Epithelial cell of proximal tubule (primary cell): Measurements from ENCODE around the gene PSMG1. TPM values are rescaled to one million over a fixed set of nuclear protein-coding genes. Genes with fewer than 3 reads are reported as not detected.

Experiments used
- DNase-seq: peaks from one replicate; pipeline ENCODE4 v3.0.0-alpha.2; 2011; ENCODE audit warnings: low read depth
- H3K4me3 ChIP-seq: 2 replicates; pipeline ENCODE4 v1.5.1; 2011; ENCODE audit warnings: low read depth, mild to moderate bottlenecking, low read length
- total RNA-seq: library from RNA; depleted of rRNA; stranded (reverse); fragments of >200 nt; gene quantifications from 2 replicates; pipeline ENCODE4 v1.2.3, GENCODE V29; 2015
- TF ChIP-seq, protein P1 (sequence below): conservative IDR thresholded peaks from 2 replicates; pipeline ENCODE4 v1.5.1; 2012; ENCODE audit warnings: low read depth, mild to moderate bottlenecking, low read length

PSMG1 gene
- total RNA-seq, 1 donor from 2014 or later = 47.1 TPM

DNA sequence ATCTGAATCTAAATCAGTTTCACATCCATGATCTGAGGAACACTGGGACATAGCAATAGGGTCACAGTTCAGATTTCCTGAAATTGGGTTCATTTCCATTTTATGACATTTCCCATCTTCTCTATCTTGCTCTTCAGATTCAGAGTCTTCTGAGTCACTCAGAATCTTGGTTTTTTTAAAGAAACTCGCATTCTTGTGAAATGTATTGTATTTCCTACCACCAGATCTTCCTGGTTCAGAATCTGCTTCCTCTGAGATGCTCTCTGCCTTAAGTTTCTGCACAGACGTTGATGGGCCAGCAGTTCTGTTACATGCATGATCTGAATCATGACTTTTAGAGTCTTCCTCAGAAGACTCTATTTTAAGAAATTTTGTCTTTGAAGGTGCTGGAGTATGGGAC lies 15.5 kb upstream of the PSMG1 start:
- no peak overlapping the region for H3K4me3 ChIP-seq
- DNase-seq = no peak
- TF ChIP-seq, protein P1, sequence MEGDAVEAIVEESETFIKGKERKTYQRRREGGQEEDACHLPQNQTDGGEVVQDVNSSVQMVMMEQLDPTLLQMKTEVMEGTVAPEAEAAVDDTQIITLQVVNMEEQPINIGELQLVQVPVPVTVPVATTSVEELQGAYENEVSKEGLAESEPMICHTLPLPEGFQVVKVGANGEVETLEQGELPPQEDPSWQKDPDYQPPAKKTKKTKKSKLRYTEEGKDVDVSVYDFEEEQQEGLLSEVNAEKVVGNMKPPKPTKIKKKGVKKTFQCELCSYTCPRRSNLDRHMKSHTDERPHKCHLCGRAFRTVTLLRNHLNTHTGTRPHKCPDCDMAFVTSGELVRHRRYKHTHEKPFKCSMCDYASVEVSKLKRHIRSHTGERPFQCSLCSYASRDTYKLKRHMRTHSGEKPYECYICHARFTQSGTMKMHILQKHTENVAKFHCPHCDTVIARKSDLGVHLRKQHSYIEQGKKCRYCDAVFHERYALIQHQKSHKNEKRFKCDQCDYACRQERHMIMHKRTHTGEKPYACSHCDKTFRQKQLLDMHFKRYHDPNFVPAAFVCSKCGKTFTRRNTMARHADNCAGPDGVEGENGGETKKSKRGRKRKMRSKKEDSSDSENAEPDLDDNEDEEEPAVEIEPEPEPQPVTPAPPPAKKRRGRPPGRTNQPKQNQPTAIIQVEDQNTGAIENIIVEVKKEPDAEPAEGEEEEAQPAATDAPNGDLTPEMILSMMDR = no peak

DNA sequence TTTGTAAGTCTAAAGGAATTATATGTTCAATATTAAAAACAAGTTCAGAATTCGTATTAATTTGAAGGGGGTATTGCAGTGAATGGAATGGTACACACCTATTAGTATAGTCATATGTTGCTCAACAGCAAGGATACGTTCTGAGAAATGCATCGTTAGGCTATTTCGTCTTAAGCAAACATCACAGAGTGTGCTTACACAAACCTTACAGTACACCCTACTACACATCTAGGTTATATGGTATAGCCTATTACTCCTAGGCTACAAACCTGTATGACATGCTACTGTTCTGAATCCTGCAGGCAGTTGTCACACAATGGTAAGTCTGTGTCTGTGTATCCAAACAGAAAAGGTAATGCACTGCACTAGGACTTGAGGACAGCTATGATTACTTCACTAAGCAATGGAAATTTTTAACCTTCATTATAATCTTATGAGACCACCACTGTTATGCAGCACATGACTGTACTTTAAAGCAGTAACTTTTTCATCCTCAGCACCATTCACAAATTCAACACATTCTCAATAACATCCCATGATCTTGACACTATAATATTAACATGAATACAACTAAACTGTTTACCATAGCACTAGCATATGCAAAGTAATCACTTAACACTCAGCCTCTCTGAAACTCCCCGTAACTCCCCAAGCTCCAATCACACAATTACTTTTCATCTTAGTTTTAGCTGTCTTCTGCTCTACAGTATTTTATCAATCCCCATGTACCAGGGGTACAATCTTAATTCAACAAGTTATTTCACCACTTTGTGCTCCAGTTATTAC lies 14.4 kb upstream of the PSMG1 start:
- TF ChIP-seq, protein P1 = no peak
- DNase-seq = no peak
- H3K4me3 ChIP-seq = no peak overlapping the region

DNA sequence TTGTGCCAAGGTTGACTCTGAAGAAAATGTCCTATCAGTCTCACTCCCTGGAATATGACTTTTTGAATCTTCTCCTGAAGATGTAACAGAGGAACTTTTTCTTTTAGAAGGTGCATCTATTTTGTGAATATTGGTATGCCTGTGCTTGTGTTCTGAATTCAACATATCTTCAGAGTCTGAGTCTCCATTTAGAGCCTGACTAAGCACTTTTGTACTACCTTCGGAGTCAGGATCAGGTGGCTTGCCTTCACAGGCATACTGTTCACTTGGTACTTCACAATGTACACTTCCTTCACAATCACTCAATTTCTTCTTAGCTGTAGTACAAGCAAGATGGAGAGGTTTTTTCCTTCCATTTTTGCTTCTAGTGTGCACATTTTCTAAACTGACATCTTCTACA lies 13.6 kb upstream of the PSMG1 start:
- no peak overlapping the region for H3K4me3 ChIP-seq
- TF ChIP-seq, protein P1 = no peak
- no peak for DNase-seq

DNA sequence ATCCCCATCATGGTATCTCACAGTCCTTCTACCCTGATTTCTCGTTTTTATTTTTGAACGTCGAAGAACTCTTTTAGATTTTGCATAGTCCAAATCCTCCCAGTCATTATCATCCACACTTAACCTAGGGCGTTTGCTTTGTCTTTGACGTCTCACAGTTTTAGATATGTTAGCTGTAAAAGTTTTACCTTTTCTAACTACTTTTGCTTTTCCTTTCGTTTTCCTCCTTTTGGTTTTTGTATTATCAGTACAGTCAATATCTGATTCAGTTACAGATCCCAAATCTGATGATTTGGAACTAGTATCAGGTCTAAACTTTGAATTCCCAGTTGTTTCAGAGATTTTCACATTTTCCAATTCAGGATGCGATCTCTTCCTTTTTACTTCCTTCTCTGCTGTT lies 13.1 kb upstream of the PSMG1 start:
- TF ChIP-seq, protein P1 = no peak
- no peak for DNase-seq
- no peak overlapping the region for H3K4me3 ChIP-seq

DNA sequence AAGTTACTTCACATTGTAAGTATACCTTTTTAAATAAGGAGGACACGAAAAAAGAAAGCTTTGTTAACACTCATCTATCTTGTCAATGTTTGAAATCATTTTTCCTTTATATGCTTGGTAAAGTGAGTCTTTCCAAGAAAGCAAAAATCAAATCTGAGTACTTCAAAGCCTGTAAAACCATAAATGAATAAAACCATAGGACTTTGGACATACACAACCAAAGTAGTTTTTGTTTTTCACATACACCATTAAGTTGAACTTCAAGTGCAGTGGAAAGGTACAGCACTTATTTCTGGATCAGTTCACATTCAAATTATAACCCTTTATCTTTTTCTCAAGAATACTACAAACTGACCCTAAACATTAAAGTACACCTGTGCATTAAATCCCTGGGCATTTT lies 10.1 kb upstream of the PSMG1 start:
- TF ChIP-seq, protein P1 = no peak
- no peak overlapping the region for H3K4me3 ChIP-seq
- no peak for DNase-seq

DNA sequence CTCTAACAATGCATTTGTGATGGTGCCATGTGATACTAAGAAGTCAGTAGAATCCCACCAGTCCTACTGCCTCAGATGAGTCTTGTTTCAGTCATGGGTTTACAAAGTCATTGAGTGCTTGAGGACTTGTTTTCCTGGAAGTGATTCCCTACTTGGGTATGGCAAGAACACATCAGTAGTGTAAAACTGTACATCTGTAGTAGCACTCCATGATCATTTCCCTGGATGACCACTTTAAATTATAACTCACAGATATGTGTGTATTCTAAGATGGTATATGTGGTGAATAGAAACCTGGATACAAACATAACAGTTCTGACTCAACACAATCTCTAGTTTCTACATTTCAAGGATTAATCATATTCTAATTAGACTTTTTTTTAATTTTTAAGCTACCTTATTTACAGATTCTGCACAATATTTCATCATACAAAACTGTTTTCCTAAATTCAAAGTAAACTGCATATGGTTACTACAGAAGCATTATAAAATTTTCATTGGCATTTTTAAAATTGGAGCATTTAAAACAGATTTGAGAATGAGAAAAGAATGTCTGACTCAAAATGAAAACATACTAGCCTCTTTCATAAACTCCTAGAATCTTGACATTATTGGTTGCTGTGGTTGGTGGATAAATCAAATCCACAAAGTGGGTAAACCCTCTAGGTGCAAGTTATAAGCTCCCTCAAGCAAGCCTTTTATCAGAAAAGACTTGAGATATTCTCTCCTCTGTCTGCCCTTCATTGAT lies 6.8 kb upstream of the PSMG1 start:
- TF ChIP-seq, protein P1 = no peak
- no peak overlapping the region for H3K4me3 ChIP-seq
- DNase-seq = no peak
